ENCODE results near the gene DNAJC4. TPM values are rescaled to one million over a fixed set of nuclear protein-coding genes. Genes with fewer than 3 reads are reported as not detected.

DNAJC4 gene
- total and polyA plus RNA-seq, 2 experiments from 2014 or later = 11.0 to 34.7 TPM

- H2AFZ ChIP-seq = no peak overlapping the region
- H3K9ac ChIP-seq = no peak overlapping the region
- no peak overlapping the region for H3K4me3 ChIP-seq
- H3K9me3 ChIP-seq (ENCODE audit: low read depth) = no peaks in the 10 kb centered on the region
- no peaks in the 10 kb centered on the region for H4K20me1 ChIP-seq (ENCODE audit: insufficient read depth)
- peaks cover 8% of the 10 kb centered on the region for H3F3A ChIP-seq (ENCODE audit: insufficient read depth)
- 87 to 90% methylated on average over 9 of the region's 9 CpGs for WGBS, 2 experiments (ENCODE audit: low coverage in 1 of 2, low lambda C conversion rate in 2 of 2, missing lambda C conversion rate in 2 of 2)
- H3K27ac ChIP-seq = no peak overlapping the region
- DNase-seq = no peak
- TF ChIP-seq EZH2 (IDR thresholded peaks at IDR 0.05; ENCODE audit: insufficient read depth, poor library complexity, severe bottlenecking) (no peak), EZH2phosphoT487 (IDR thresholded peaks at IDR 0.05; ENCODE audit: insufficient read depth, low read depth) (no peak)
- H3K36me3 ChIP-seq (ENCODE audit: low read depth) = peaks cover 75% of the 10 kb centered on the region
- H3K79me2 ChIP-seq (ENCODE audit: insufficient read depth) = peaks cover 20% of the 10 kb centered on the region; the same call in 1 of the 2 replicates
- no peaks in the 10 kb centered on the region for H3K4me1 ChIP-seq (ENCODE audit: insufficient read depth)
- no peaks in the 10 kb centered on the region for H3K9me2 ChIP-seq (ENCODE audit: insufficient read depth)
- in situ Hi-C loops (cut with MboI) = no loop called here
- no peak overlapping the region for H3K4me2 ChIP-seq (ENCODE audit: unreplicated experiment)
- no peaks in the 10 kb centered on the region for H3K27me3 ChIP-seq (replicated peaks; ENCODE audit: insufficient read depth)
Observed at GRCh38 chr11:64196626-64197025, 33.7 kb upstream of the DNAJC4 start.

- Histone ChIP-seq H3K9ac (no peak overlapping the region), H3K36me3 (ENCODE audit: low read depth) (peaks cover 75% of the 10 kb centered on the region), H2AFZ (no peak overlapping the region), H3K4me1 (ENCODE audit: insufficient read depth) (no peaks in the 10 kb centered on the region), H3F3A (ENCODE audit: insufficient read depth) (peaks cover 19% of the 10 kb centered on the region), H4K20me1 (ENCODE audit: insufficient read depth) (no peaks in the 10 kb centered on the region), H3K9me2 (ENCODE audit: insufficient read depth) (no peaks in the 10 kb centered on the region), H3K79me2 (ENCODE audit: insufficient read depth) (peaks cover 20% of the 10 kb centered on the region; the same call in 1 of the 2 replicates), H3K27ac (no peak overlapping the region), H3K27me3 (replicated peaks; ENCODE audit: insufficient read depth) (no peaks in the 10 kb centered on the region), H3K4me3 (no peak overlapping the region), H3K9me3 (ENCODE audit: low read depth) (no peaks in the 10 kb centered on the region), H3K4me2 (ENCODE audit: unreplicated experiment) (no peak overlapping the region)
- TF ChIP-seq EZH2phosphoT487 (IDR thresholded peaks at IDR 0.05; ENCODE audit: insufficient read depth, low read depth) = no peak
- no peak for TF ChIP-seq EZH2 (IDR thresholded peaks at IDR 0.05; ENCODE audit: insufficient read depth, poor library complexity, severe bottlenecking)
- DNase-seq = no peak
- in situ Hi-C loops (cut with MboI) = no loop called here
- 94 to 98% methylated on average over 2 of the region's 2 CpGs for WGBS, 2 experiments (ENCODE audit: low coverage in 1 of 2, low lambda C conversion rate in 2 of 2, missing lambda C conversion rate in 2 of 2)
Observed at GRCh38 chr11:64198511-64198910, 31.8 kb upstream of the DNAJC4 start.

- Histone ChIP-seq H2AFZ (no peak overlapping the region), H3K4me2 (ENCODE audit: unreplicated experiment) (no peak overlapping the region), H3K4me3 (no peak overlapping the region), H3K27me3 (replicated peaks; ENCODE audit: insufficient read depth) (no peaks in the 10 kb centered on the region), H4K20me1 (ENCODE audit: insufficient read depth) (no peaks in the 10 kb centered on the region), H3K79me2 (ENCODE audit: insufficient read depth) (peaks cover 11% of the 10 kb centered on the region; the same call in 1 of the 2 replicates), H3K9me2 (ENCODE audit: insufficient read depth) (no peaks in the 10 kb centered on the region), H3K27ac (no peak overlapping the region), H3F3A (ENCODE audit: insufficient read depth) (peaks cover 22% of the 10 kb centered on the region), H3K4me1 (ENCODE audit: insufficient read depth) (0 out of 2 replicates have a peak, but pooled peaks cover 4% of the 10 kb centered on the region), H3K9me3 (ENCODE audit: low read depth) (no peaks in the 10 kb centered on the region), H3K9ac (no peak overlapping the region), H3K36me3 (ENCODE audit: low read depth) (peaks cover 47% of the 10 kb centered on the region)
- 86 to 87% methylated on average over 3 of the region's 3 CpGs for WGBS, 2 experiments (ENCODE audit: low coverage in 1 of 2, low lambda C conversion rate in 2 of 2, missing lambda C conversion rate in 2 of 2)
- in situ Hi-C loops (cut with MboI) = no loop called here
- DNase-seq = no peak
- no peak for TF ChIP-seq EZH2 (IDR thresholded peaks at IDR 0.05; ENCODE audit: insufficient read depth, poor library complexity, severe bottlenecking)
- no peak for TF ChIP-seq EZH2phosphoT487 (IDR thresholded peaks at IDR 0.05; ENCODE audit: insufficient read depth, low read depth)
Observed at GRCh38 chr11:64201543-64201942, 28.8 kb upstream of the DNAJC4 start.

- in situ Hi-C loops (cut with MboI) = no loop called here
- Histone ChIP-seq H3K27ac (no peak overlapping the region), H3K4me1 (ENCODE audit: insufficient read depth) (peaks cover 8% of the 10 kb centered on the region), H3K79me2 (ENCODE audit: insufficient read depth) (no peaks in the 10 kb centered on the region), H4K20me1 (ENCODE audit: insufficient read depth) (no peaks in the 10 kb centered on the region), H3K27me3 (replicated peaks; ENCODE audit: insufficient read depth) (no peaks in the 10 kb centered on the region), H3K36me3 (ENCODE audit: low read depth) (peaks cover 33% of the 10 kb centered on the region), H3F3A (ENCODE audit: insufficient read depth) (peaks cover 22% of the 10 kb centered on the region), H3K4me2 (ENCODE audit: unreplicated experiment) (no peak overlapping the region), H2AFZ (no peak overlapping the region), H3K9me2 (ENCODE audit: insufficient read depth) (no peaks in the 10 kb centered on the region), H3K9me3 (ENCODE audit: low read depth) (no peaks in the 10 kb centered on the region), H3K9ac (no peak overlapping the region), H3K4me3 (no peak overlapping the region)
- WGBS, 2 experiments (ENCODE audit: low coverage in 1 of 2, low lambda C conversion rate in 2 of 2, missing lambda C conversion rate in 2 of 2) = 95% methylated on average over 9 of the region's 9 CpGs
- TF ChIP-seq EZH2phosphoT487 (IDR thresholded peaks at IDR 0.05; ENCODE audit: insufficient read depth, low read depth) (no peak), EZH2 (IDR thresholded peaks at IDR 0.05; ENCODE audit: insufficient read depth, poor library complexity, severe bottlenecking) (no peak)
- DNase-seq = no peak
Observed at GRCh38 chr11:64202992-64203391, 27.4 kb upstream of the DNAJC4 start.
